Astrocyte (in vitro differentiated cells and primary cell): ENCODE results near the gene HMGCL. TPM values are rescaled to one million over a fixed set of nuclear protein-coding genes. Genes with fewer than 3 reads are reported as not detected.

Experiments
- DNase-seq: peaks from one replicate; pipeline ENCODE4 v3.0.0-alpha.2; 2010; ENCODE audit warnings: low read depth
- FAIRE-seq: peaks from 2 replicates; lab custom pipeline; 2011; peaks lifted over from hg19 to GRCh38; lab: Jason Lieb, UNC
- H2AFZ ChIP-seq: 2 replicates; pipeline ENCODE4 v1.6.0; 2012; ENCODE audit warnings: low read depth, low read length, inconsistent platforms
- H3K27ac ChIP-seq: 2 replicates; pipeline ENCODE4 v1.5.1; 2011; ENCODE audit warnings: low read depth, low read length, inconsistent platforms
- H3K27me3 ChIP-seq: 2 replicates; pipeline ENCODE4 v1.6.0; 2011; ENCODE audit warnings: low read length, inconsistent platforms; ENCODE audit not compliant: insufficient read depth
- H3K36me3 ChIP-seq: 2 replicates; pipeline ENCODE4 v1.5.1; 2011; ENCODE audit warnings: low read length, inconsistent platforms; ENCODE audit not compliant: insufficient read depth
- H3K4me1 ChIP-seq: 2 replicates; pipeline ENCODE4 v1.5.1; 2011; ENCODE audit warnings: low read length, inconsistent platforms; ENCODE audit not compliant: insufficient read depth
- H3K4me2 ChIP-seq: 2 replicates; pipeline ENCODE4 v1.6.0; 2012; ENCODE audit warnings: low read length, inconsistent platforms
- H3K4me3 ChIP-seq: 2 replicates; pipeline ENCODE4 v1.5.1; 2011; ENCODE audit warnings: low read depth, mild to moderate bottlenecking, low read length, inconsistent platforms; ENCODE audit not compliant: insufficient read depth
- H3K79me2 ChIP-seq: 2 replicates; pipeline ENCODE4 v1.6.0; 2012; ENCODE audit warnings: mild to moderate bottlenecking, low read length, inconsistent platforms; ENCODE audit not compliant: insufficient read depth
- H3K9ac ChIP-seq: 2 replicates; pipeline ENCODE4 v1.6.0; 2012; ENCODE audit warnings: mild to moderate bottlenecking, low read length, inconsistent platforms
- H3K9me3 ChIP-seq: 2 replicates; pipeline ENCODE4 v1.5.1; 2012; ENCODE audit warnings: low read depth, mild to moderate bottlenecking, low read length, inconsistent platforms; ENCODE audit not compliant: insufficient read depth
- H4K20me1 ChIP-seq: 2 replicates; pipeline ENCODE4 v1.6.0; 2012; ENCODE audit warnings: low read length, inconsistent platforms; ENCODE audit not compliant: insufficient read depth
- H3K27ac Mint-ChIP-seq: one replicate; pipeline ENCODE4 v1.8.0; 2021; ENCODE audit warnings: mild to moderate bottlenecking, mixed read lengths; ENCODE audit not compliant: unreplicated experiment
- H3K27me3 Mint-ChIP-seq: one replicate; pipeline ENCODE4 v1.8.0; 2021; ENCODE audit warnings: low read depth, mixed read lengths; ENCODE audit not compliant: unreplicated experiment
- H3K36me3 Mint-ChIP-seq: one replicate; pipeline ENCODE4 v1.8.0; 2021; ENCODE audit warnings: low read depth, mixed read lengths; ENCODE audit not compliant: unreplicated experiment
- H3K4me1 Mint-ChIP-seq: one replicate; pipeline ENCODE4 v1.8.0; 2021; ENCODE audit warnings: low read depth, mixed read lengths; ENCODE audit not compliant: unreplicated experiment
- H3K4me3 Mint-ChIP-seq: one replicate; pipeline ENCODE4 v1.8.0; 2021; ENCODE audit warnings: mild to moderate bottlenecking, moderate library complexity, mixed read lengths; ENCODE audit not compliant: unreplicated experiment
- H3K9me3 Mint-ChIP-seq: one replicate; pipeline ENCODE4 v1.8.0; 2021; ENCODE audit warnings: mild to moderate bottlenecking, mixed read lengths; ENCODE audit not compliant: unreplicated experiment
- CTCF ChIP-seq: IDR thresholded peaks from 2 replicates; pipeline ENCODE4 v1.5.1; 2011; ENCODE audit warnings: low read depth, mild to moderate bottlenecking, inconsistent platforms, low read length, moderate library complexity; ENCODE audit not compliant: insufficient read depth
- EZH2 ChIP-seq: IDR thresholded peaks from 2 replicates; pipeline ENCODE4 v1.6.1; 2012; ENCODE audit warnings: mild to moderate bottlenecking, low read length, inconsistent platforms; ENCODE audit not compliant: insufficient read depth
- total RNA-seq: library from RNA; stranded (reverse); gene quantifications from 2 replicates; pipeline ENCODE4 v1.2.1, GENCODE V29; 2021

HMGCL gene
- total RNA-seq, 1 donor from 2014 or later: 17.1 TPM

DNA sequence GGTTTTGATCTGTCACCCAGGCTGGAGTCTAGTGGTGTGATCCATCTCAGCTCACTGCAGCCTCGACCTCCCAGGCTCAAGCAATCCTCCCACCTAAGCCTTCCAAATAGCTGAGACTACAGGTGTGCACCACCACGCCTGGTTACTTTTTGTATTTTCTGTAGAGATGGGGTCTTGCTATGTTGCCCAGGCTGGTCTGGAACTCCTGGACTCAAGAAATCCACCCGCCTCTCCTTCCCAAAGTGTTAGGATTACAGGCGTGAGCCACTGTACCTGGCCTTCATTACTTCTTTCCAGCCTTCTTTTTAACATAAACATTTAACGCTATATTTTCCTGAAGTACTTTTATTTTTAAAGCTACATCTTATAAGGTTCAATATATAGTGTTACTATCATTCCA, 18.4 kb upstream of the HMGCL start:
- DNase-seq: no peak
- H3K27ac Mint-ChIP-seq: no peak overlapping the region
- H3K27ac ChIP-seq: no peak overlapping the region
- no peak overlapping the region for H3K4me3 Mint-ChIP-seq
- TF ChIP-seq EZH2: no peak
- TF ChIP-seq CTCF: no peak
- no peak overlapping the region for H2AFZ ChIP-seq
- H3K4me1 Mint-ChIP-seq: no peaks in the 10 kb centered on the region
- H3K79me2 ChIP-seq: no peaks in the 10 kb centered on the region
- no peak for FAIRE-seq
- no peak overlapping the region for H3K9ac ChIP-seq
- H3K9me3 ChIP-seq: no peaks in the 10 kb centered on the region
- no peaks in the 10 kb centered on the region for H3K4me1 ChIP-seq
- H3K36me3 ChIP-seq: no peaks in the 10 kb centered on the region
- H3K4me3 ChIP-seq: no peak overlapping the region
- peaks cover 7% of the 10 kb centered on the region for H3K27me3 ChIP-seq
- H3K4me2 ChIP-seq: no peak overlapping the region
- no peaks in the 10 kb centered on the region for H4K20me1 ChIP-seq
- peaks cover 11% of the 10 kb centered on the region for H3K36me3 Mint-ChIP-seq
- H3K27me3 Mint-ChIP-seq: peaks cover 6% of the 10 kb centered on the region
- peaks cover 3% of the 10 kb centered on the region for H3K9me3 Mint-ChIP-seq

DNA sequence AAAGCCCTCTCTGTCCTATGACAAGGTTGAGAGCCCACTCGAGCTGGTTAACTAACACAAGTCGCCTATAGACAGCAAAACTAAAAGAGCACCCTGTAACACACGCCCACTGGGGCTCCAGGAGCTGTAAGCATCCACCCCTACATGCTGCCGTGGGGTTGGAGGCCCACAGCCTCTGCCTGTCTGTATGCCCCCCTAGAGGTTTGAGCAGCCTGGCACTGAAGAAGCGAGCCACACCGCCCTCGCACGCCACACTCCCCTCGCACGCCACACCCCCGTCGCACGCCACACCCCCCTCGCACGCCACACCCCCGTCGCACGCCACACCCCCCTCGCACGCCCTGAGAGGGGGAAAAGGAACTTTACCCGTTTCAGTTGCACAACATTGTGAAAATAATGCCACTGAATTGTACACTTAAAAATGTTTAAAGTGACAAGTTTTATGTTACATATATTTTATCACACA, 13.2 kb upstream of the HMGCL start:
- Mint-ChIP-seq H3K27ac (no peak overlapping the region), H3K4me1 (no peaks in the 10 kb centered on the region), H3K9me3 (no peaks in the 10 kb centered on the region), H3K4me3 (peak overlapping the region; percentile 73), H3K27me3 (peaks cover 16% of the 10 kb centered on the region), H3K36me3 (no peaks in the 10 kb centered on the region)
- H3K27ac ChIP-seq: no peak overlapping the region
- FAIRE-seq: no peak
- H3K36me3 ChIP-seq: no peaks in the 10 kb centered on the region
- no peak overlapping the region for H3K9ac ChIP-seq
- H3K9me3 ChIP-seq: no peaks in the 10 kb centered on the region
- H2AFZ ChIP-seq: peak overlapping the region; percentile 84
- no peaks in the 10 kb centered on the region for H4K20me1 ChIP-seq
- peak; percentile 13 for DNase-seq
- H3K27me3 ChIP-seq: peaks cover 10% of the 10 kb centered on the region
- peak overlapping the region; percentile 36 for H3K4me3 ChIP-seq
- no peaks in the 10 kb centered on the region for H3K79me2 ChIP-seq
- peak overlapping the region; percentile 85 for H3K4me2 ChIP-seq
- no peak for TF ChIP-seq EZH2
- no peak for TF ChIP-seq CTCF
- no peaks in the 10 kb centered on the region for H3K4me1 ChIP-seq

DNA sequence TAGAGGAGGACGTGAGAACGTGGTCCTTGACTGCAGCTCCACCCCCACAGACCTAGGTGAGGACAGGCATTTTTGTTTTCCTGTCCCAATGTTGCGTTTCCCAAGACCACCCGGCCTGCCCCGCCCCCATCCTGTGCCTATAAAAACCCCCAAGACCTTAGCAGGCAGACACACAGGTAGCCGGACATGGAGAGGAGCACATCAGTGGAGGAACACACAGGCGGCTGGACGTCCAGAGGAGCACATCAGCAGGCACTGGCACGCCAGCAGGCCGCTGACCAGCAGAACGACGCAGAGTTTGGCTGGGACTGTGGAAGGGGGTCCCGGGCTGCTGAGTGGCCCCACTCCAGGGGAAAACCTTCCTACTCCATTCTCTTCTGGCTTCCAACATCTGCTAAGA, 12.7 kb upstream of the HMGCL start:
- no peak for TF ChIP-seq CTCF
- no peak for TF ChIP-seq EZH2
- Mint-ChIP-seq H3K4me3 (no peak overlapping the region), H3K27ac (no peak overlapping the region), H3K9me3 (no peaks in the 10 kb centered on the region), H3K4me1 (no peaks in the 10 kb centered on the region), H3K36me3 (no peaks in the 10 kb centered on the region), H3K27me3 (peaks cover 16% of the 10 kb centered on the region)
- no peaks in the 10 kb centered on the region for H4K20me1 ChIP-seq
- H3K36me3 ChIP-seq: no peaks in the 10 kb centered on the region
- H3K27ac ChIP-seq: no peak overlapping the region
- H3K27me3 ChIP-seq: peaks cover 10% of the 10 kb centered on the region
- H3K9me3 ChIP-seq: no peaks in the 10 kb centered on the region
- H2AFZ ChIP-seq: peak overlapping the region; percentile 84
- peak overlapping the region; percentile 85 for H3K4me2 ChIP-seq
- H3K4me1 ChIP-seq: no peaks in the 10 kb centered on the region
- DNase-seq (no peak), FAIRE-seq (no peak)
- no peak overlapping the region for H3K9ac ChIP-seq
- H3K79me2 ChIP-seq: no peaks in the 10 kb centered on the region
- H3K4me3 ChIP-seq: peak overlapping the region; percentile 36
